22Rv1 (cell line): ENCODE results near the gene KCNJ2.

Source experiments
- ZFX ChIP-seq: fragments of 450-650 bp; IDR thresholded peaks from 2 replicates; pipeline ENCODE4 v1.6.1; 2017; ENCODE audit warnings: antibody characterized with exemption, borderline replicate concordance
- TF ChIP-seq, protein P1 (sequence below): fragments of 450-650 bp; IDR thresholded peaks from 2 replicates; pipeline ENCODE4 v1.5.1; 2017; ENCODE audit warnings: mild to moderate bottlenecking

DNA sequence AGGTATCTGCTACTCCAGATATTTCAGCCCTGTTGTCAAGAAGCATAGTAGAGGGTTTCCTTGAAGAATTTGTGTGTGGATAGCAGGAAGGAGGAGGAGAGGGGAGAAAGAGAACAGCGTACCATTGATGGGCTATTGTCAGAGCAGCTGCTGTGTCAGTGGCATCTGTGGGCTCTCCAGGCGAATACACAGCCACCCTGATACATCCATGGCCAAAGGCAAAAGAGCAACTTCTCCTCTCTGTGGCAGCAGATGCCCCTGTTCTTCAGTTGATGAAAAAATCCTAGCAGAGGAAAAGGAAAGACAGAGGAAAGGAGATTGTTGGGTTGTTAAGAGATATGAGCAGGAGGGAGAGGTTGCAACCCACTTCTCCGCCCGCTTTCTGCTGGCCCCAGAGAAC is 12.2 kb upstream of the KCNJ2 start:
- TF ChIP-seq, protein P1, sequence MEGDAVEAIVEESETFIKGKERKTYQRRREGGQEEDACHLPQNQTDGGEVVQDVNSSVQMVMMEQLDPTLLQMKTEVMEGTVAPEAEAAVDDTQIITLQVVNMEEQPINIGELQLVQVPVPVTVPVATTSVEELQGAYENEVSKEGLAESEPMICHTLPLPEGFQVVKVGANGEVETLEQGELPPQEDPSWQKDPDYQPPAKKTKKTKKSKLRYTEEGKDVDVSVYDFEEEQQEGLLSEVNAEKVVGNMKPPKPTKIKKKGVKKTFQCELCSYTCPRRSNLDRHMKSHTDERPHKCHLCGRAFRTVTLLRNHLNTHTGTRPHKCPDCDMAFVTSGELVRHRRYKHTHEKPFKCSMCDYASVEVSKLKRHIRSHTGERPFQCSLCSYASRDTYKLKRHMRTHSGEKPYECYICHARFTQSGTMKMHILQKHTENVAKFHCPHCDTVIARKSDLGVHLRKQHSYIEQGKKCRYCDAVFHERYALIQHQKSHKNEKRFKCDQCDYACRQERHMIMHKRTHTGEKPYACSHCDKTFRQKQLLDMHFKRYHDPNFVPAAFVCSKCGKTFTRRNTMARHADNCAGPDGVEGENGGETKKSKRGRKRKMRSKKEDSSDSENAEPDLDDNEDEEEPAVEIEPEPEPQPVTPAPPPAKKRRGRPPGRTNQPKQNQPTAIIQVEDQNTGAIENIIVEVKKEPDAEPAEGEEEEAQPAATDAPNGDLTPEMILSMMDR = no peak
- TF ChIP-seq ZFX = no peak
